ENCODE measurements around the gene GPX3. TPM values are rescaled to one million over a fixed set of nuclear protein-coding genes. Genes with fewer than 3 reads are reported as not detected.

The GPX3 gene
- total and polyA plus RNA-seq, 2 of the 13 experiments (the other 11 are each of a cell fraction or from before 2014, with no cell fraction given): 33.8 to 1,892 TPM

GRCh38 chr5:151031554-151031953 is 11.2 kb downstream of the GPX3 start (continued):
- TF ChIP-seq ZNF547 (CRISPR knock-in tag; IDR thresholded peaks at IDR 0.05) (no peak), FOSL1 (CRISPR knock-in tag; IDR thresholded peaks at IDR 0.05; ENCODE audit: borderline replicate concordance) (no peak), ZNF407 (CRISPR knock-in tag; IDR thresholded peaks at IDR 0.05; ENCODE audit: not compliant biosample characterization) (no peak)

DNA sequence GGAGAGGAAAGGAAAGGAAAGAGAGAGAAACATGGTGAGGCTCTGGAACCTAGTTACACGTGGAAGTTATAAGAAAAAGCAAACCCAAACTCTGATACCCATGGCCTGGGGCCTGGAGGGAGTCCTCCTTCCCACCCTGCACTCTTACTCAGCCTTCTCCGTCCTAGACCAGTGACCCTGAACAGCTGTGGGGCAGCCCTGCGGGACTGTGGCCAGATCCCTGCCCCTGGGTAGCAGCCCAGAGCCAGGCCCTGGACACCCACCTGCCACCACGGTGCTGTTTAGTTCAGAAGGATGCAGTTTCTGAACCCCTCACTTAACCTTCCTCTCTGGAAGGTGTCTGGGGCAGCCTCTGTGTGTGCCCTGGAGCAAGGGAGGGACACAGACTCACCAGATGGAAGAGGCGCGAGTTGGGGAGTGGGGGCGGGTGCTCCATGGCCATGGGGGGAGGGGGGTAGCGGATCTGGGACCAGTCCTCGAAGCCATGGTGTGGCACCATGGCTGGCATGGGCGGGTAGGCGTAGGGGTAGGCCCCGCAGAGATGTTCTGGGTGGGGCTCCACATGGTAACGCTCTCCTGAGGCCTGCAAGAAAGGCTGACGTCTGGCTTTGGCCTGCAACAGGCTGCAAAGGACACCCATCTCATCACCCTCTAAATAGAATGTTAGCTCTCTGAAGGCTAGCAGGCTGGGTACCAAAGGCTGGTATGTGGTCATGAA is 13.0 kb downstream of the GPX3 start:
- H3K4me3 ChIP-seq (replicated peaks in 1 of 3; ENCODE audit: insufficient read depth in 1 of 3, low read depth in 2 of 3, low read length in 3 of 3): no peak overlapping the region
- DNase-seq (ENCODE audit: low spot score) (no peak), FAIRE-seq (no peak), ATAC-seq (no peak)
- H4K20me1 ChIP-seq (ENCODE audit: insufficient read depth, low read length): no peaks in the 10 kb centered on the region
- in situ Hi-C loops (cut with HindIII; ENCODE audit: extremely low pct_ligation_motif_present, low pct_unique_long_range_greater_than_20kb) (no loop called here), intact Hi-C loops (cut with micrococcal nuclease; ENCODE audit: unreplicated experiment) (no loop called here)
- ChIA-PET POLR2A (no interaction called here), CTCF (ENCODE audit: low intra/inter-chr PET ratio, low total read pairs) (no interaction called here)
- no peaks in the 10 kb centered on the region for H3K27me3 ChIP-seq (ENCODE audit: control insufficient read depth in 1 of 2, insufficient read depth in 2 of 2, low read length in 2 of 2)
- BruUV-seq (replicated peaks): no TSS peak
- no peak overlapping the region for H3K9ac ChIP-seq (ENCODE audit: insufficient read depth, low read depth, low read length)
- H3K4me2 ChIP-seq (ENCODE audit: low read depth, low read length): no peak overlapping the region
- H3K36me3 ChIP-seq (replicated peaks in 1 of 2; ENCODE audit: control insufficient read depth in 1 of 2, insufficient read depth in 2 of 2, low read length in 2 of 2): peaks cover 40 to 85% of the 10 kb centered on the region in 2 experiments
- peak; percentile 25 for TF ChIP-seq HNRNPK (IDR thresholded peaks at IDR 0.05; ENCODE audit: low read depth, low read length, poor library complexity, severe bottlenecking)
- TF ChIP-seq IKZF4 (CRISPR knock-in tag; IDR thresholded peaks at IDR 0.05; ENCODE audit: borderline replicate concordance, low read depth, not compliant biosample characterization): no peak
- H3K9me3 ChIP-seq (ENCODE audit: low read length): no peaks in the 10 kb centered on the region
- no peak overlapping the region for H3K27ac ChIP-seq (ENCODE audit: extremely low read length, insufficient read depth, low read length)
- WGBS (ENCODE audit: low lambda C conversion rate): 94% methylated on average over 14 of the region's 14 CpGs
- H3K79me2 ChIP-seq (ENCODE audit: insufficient read depth, low read length): no peaks in the 10 kb centered on the region
- H2AFZ ChIP-seq (ENCODE audit: low read length): no peak overlapping the region
- peaks cover 10% of the 10 kb centered on the region for H3K4me1 ChIP-seq (ENCODE audit: insufficient read depth, low read length)
